Neural progenitor cell (in vitro differentiated cells): ENCODE data around the gene DOK4.

Source experiments
- EZH2 ChIP-seq: fragments of 200-600 bp; sonication (generic); IDR thresholded peaks from 2 replicates; pipeline ENCODE4 v1.6.1; 2017; ENCODE audit warnings: antibody characterized with exemption, mild to moderate bottlenecking, moderate library complexity
- TF ChIP-seq, protein P1 (sequence below): fragments of 200-600 bp; sonication (generic); IDR thresholded peaks from 2 replicates; pipeline ENCODE4 v1.5.1; 2017; ENCODE audit warnings: antibody characterized with exemption, mild to moderate bottlenecking

DNA sequence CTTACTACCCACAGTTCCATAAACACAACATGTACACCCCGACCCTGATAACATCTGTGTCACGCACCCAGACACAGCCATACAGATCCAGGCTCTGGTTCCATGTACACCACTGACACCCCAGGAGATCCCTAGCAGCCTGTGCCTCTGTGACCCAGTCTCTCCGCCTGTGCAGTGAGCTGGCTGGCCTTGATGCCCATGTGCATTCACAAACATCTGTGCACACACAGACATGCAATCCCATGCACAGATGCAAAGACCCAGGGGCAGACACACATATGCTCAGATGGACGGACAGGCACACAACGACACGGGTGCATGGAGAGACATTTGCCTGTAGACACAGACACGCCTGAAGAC lies 46.0 kb upstream of the DOK4 start:
- TF ChIP-seq, protein P1, sequence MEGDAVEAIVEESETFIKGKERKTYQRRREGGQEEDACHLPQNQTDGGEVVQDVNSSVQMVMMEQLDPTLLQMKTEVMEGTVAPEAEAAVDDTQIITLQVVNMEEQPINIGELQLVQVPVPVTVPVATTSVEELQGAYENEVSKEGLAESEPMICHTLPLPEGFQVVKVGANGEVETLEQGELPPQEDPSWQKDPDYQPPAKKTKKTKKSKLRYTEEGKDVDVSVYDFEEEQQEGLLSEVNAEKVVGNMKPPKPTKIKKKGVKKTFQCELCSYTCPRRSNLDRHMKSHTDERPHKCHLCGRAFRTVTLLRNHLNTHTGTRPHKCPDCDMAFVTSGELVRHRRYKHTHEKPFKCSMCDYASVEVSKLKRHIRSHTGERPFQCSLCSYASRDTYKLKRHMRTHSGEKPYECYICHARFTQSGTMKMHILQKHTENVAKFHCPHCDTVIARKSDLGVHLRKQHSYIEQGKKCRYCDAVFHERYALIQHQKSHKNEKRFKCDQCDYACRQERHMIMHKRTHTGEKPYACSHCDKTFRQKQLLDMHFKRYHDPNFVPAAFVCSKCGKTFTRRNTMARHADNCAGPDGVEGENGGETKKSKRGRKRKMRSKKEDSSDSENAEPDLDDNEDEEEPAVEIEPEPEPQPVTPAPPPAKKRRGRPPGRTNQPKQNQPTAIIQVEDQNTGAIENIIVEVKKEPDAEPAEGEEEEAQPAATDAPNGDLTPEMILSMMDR = no peak
- no peak for TF ChIP-seq EZH2
